Naive thymus-derived CD4-positive, alpha-beta T cell (primary cell): ENCODE measurements around the gene ADAT2. TPM values are rescaled to one million over a fixed set of nuclear protein-coding genes. Genes with fewer than 3 reads are reported as not detected.
A peak's percentile ranks its signal among the peaks of the same experiment; 100 is the strongest.
"Not testable (repeated sequence)": the region's sequence is repeated elsewhere in the genome, so short reads cannot be mapped to it uniquely, and the experiment has no call there.

Experiments used
- ATAC-seq: fragments of 150-1000 bp; cut with Tn5 transposase; 2 replicates; pipeline ENCODE4 v1.10.0; 2021; ENCODE audit warnings: mild to moderate bottlenecking, moderate library complexity
- CTCF ChIA-PET: fragments of 350-600 bp; sonication (Branson Sonifier 250); formaldehyde crosslinking; loops from one replicate; lab custom pipeline; 2021; ENCODE audit warnings: antibody characterized with exemption; lab: Charles Lee
- POLR2A ChIA-PET: fragments of 350-600 bp; sonication (Branson Sonifier 250); formaldehyde crosslinking; loops from one replicate; lab custom pipeline; 2021; ENCODE audit warnings: antibody characterized with exemption, inconsistent platforms; lab: Charles Lee
- DNase-seq, 9 donors: peaks; one replicate each; pipeline versions ENCODE4 v3.0.0 to v3.0.0-alpha.2; 2020 to 2022; ENCODE audit warnings: mixed read lengths in 1 of 9
- H3K27ac ChIP-seq: one replicate; pipeline ENCODE4 v1.7.0; 2013; ENCODE audit warnings: mild to moderate bottlenecking, low read depth, low read length, moderate library complexity
- H3K27me3 ChIP-seq, 2 donors: one replicate each; pipeline ENCODE4 v1.7.0; 2013; ENCODE audit warnings: low read length in 2 of 2, mild to moderate bottlenecking in 2 of 2, moderate library complexity in 2 of 2; ENCODE audit not compliant: control insufficient read depth in 2 of 2, insufficient read depth in 2 of 2
- H3K36me3 ChIP-seq, 3 experiments: 1 replicate in 2 of 3; 2 replicates in 1 of 3; pipeline ENCODE4 v1.7.0; 2013; ENCODE audit warnings: low read length in 3 of 3, mild to moderate bottlenecking in 3 of 3, moderate library complexity in 1 of 3; ENCODE audit not compliant: insufficient read depth in 3 of 3, control insufficient read depth in 2 of 3
- H3K4me1 ChIP-seq, 2 donors: one replicate each; pipeline ENCODE4 v1.7.0; 2013; ENCODE audit warnings: low read length in 2 of 2, mild to moderate bottlenecking in 2 of 2, moderate library complexity in 1 of 2; ENCODE audit not compliant: control insufficient read depth in 2 of 2, insufficient read depth in 2 of 2
- H3K4me3 ChIP-seq: 2 replicates; pipeline ENCODE4 v1.7.0; 2013; ENCODE audit warnings: mild to moderate bottlenecking, low read length
- H3K9me3 ChIP-seq, 3 experiments: 1 replicate in 2 of 3; 2 replicates in 1 of 3; pipeline ENCODE4 v1.7.0; 2013; ENCODE audit warnings: low read length in 3 of 3; ENCODE audit not compliant: control insufficient read depth in 2 of 3
- H3K27ac Mint-ChIP-seq, 9 donors: one replicate each; pipeline ENCODE4 v1.8.0; 2020 to 2022; ENCODE audit warnings: mixed read lengths in 9 of 9, mild to moderate bottlenecking in 8 of 9, moderate library complexity in 5 of 9, inconsistent platforms in 2 of 9
- H3K27me3 Mint-ChIP-seq, 5 donors: one replicate each; pipeline ENCODE4 v1.8.0; 2021 to 2022; ENCODE audit warnings: mixed read lengths in 5 of 5, mild to moderate bottlenecking in 1 of 5
- H3K36me3 Mint-ChIP-seq, 5 donors: one replicate each; pipeline ENCODE4 v1.8.0; 2020 to 2022; ENCODE audit warnings: mixed read lengths in 5 of 5, mild to moderate bottlenecking in 3 of 5, inconsistent platforms in 1 of 5
- H3K4me1 Mint-ChIP-seq, 7 donors: one replicate each; pipeline ENCODE4 v1.8.0; 2020 to 2022; ENCODE audit warnings: mixed read lengths in 7 of 7, mild to moderate bottlenecking in 3 of 7, inconsistent platforms in 1 of 7
- H3K4me3 Mint-ChIP-seq, 10 donors: one replicate each; pipeline ENCODE4 v1.8.0; 2020 to 2022; ENCODE audit warnings: mild to moderate bottlenecking in 10 of 10, mixed read lengths in 10 of 10, moderate library complexity in 6 of 10, inconsistent platforms in 2 of 10
- H3K9me3 Mint-ChIP-seq, 11 donors: one replicate each; pipeline ENCODE4 v1.8.0; 2020 to 2022; ENCODE audit warnings: mixed read lengths in 11 of 11, mild to moderate bottlenecking in 4 of 11, inconsistent platforms in 1 of 11, moderate library complexity in 1 of 11
- intact Hi-C, 2 donors: fragments of 100-400 bp; cut with micrococcal nuclease; formaldehyde crosslinking; loops; one replicate each; pipeline ENCODE4 v1.15.1; 2023
- polyA plus RNA-seq, 2 donors: library from polyadenylated mRNA; unstranded; fragments of 300-500 nt; fragmentation: Illumina TruSeq; gene quantifications; one replicate each; pipeline ENCODE4 v1.2.3, GENCODE V29; 2021
- total RNA-seq, 6 experiments: library from RNA in 5 of 6; stranded (reverse) in 5 of 6; gene quantifications; 1 replicate in 5 of 6; 2 replicates in 1 of 6; pipeline ENCODE4 v1.2.3 and lab custom pipeline; 2021 to 2026

Gene ADAT2
- total and polyA plus RNA-seq, 7 experiments from 2014 or later, result 1.2 to 25.8 (median 19.4) TPM

- Histone ChIP-seq H3K4me1 (no peaks in the 10 kb centered on the region), H3K36me3 (peaks cover 0 to 4% (median 0%) of the 10 kb centered on the region in 3 experiments), H3K9me3 (no peaks in the 10 kb centered on the region), H3K27me3 (no peaks in the 10 kb centered on the region), H3K4me3 (no peak overlapping the region), H3K27ac (no peak overlapping the region)
- Mint-ChIP-seq H3K4me1 (peaks cover 0 to 6% (median 0%) of the 10 kb centered on the region in 7 donors), H3K9me3 (no peaks in the 10 kb centered on the region), H3K27ac (peak overlapping the region in 1 of 9 donors; percentile 18), H3K36me3 (peaks cover 0 to 14% (median 6%) of the 10 kb centered on the region in 5 donors), H3K27me3 (no peaks in the 10 kb centered on the region), H3K4me3 (no peak overlapping the region)
- ATAC-seq, result no peak
- ChIA-PET CTCF (no interaction called here), POLR2A (no interaction called here)
- intact Hi-C loops, result no loop called here
- DNase-seq, result no peak
These were observed 35.5 kb upstream of the ADAT2 start for GRCh38 chr6:143485967-143486366.

GRCh38 chr6:143482593-143482992, 32.1 kb upstream of the ADAT2 start:
- POLR2A ChIA-PET, result interaction anchor here (0.8 kb wide), 1 partner anchor 353 kb away, joined by 5 read pairs; no protein-coding TSS in a partner anchor
- intact Hi-C loops, result no loop called here
- Histone ChIP-seq H3K27ac (no peak overlapping the region), H3K27me3 (no peaks in the 10 kb centered on the region), H3K36me3 (peaks cover 0 to 4% (median 4%) of the 10 kb centered on the region in 3 experiments), H3K9me3 (no peaks in the 10 kb centered on the region), H3K4me1 (no peaks in the 10 kb centered on the region), H3K4me3 (no peak overlapping the region)
- H3K9me3 Mint-ChIP-seq, result no peaks in the 10 kb centered on the region
- H3K27me3 Mint-ChIP-seq, result no peaks in the 10 kb centered on the region
- no peak overlapping the region for H3K4me3 Mint-ChIP-seq
- no peak overlapping the region for H3K27ac Mint-ChIP-seq
- CTCF ChIA-PET, result no interaction called here
- peaks cover 5 to 35% (median 12%) of the 10 kb centered on the region in 5 donors for H3K36me3 Mint-ChIP-seq
- no peak for ATAC-seq
- no peaks in the 10 kb centered on the region for H3K4me1 Mint-ChIP-seq
- DNase-seq, result no peak

- CTCF ChIA-PET, result no interaction called here
- Mint-ChIP-seq H3K4me1 (no peaks in the 10 kb centered on the region), H3K27ac (no peak overlapping the region), H3K36me3 (peaks cover 18 to 54% (median 37%) of the 10 kb centered on the region in 5 donors), H3K4me3 (no peak overlapping the region), H3K9me3 (no peaks in the 10 kb centered on the region), H3K27me3 (no peaks in the 10 kb centered on the region)
- Histone ChIP-seq H3K4me1 (no peaks in the 10 kb centered on the region), H3K9me3 (no peaks in the 10 kb centered on the region), H3K4me3 (no peak overlapping the region), H3K27ac (no peak overlapping the region), H3K36me3 (peaks cover 0 to 21% (median 3%) of the 10 kb centered on the region in 3 experiments), H3K27me3 (no peaks in the 10 kb centered on the region)
- POLR2A ChIA-PET, result no interaction called here
- intact Hi-C loops, result no loop called here
- no peak for ATAC-seq
- no peak for DNase-seq
These were observed 28.1 kb upstream of the ADAT2 start for GRCh38 chr6:143478479-143479062.

- intact Hi-C loops, result no loop called here
- Mint-ChIP-seq H3K9me3 (no peaks in the 10 kb centered on the region), H3K27ac (no peak overlapping the region), H3K4me3 (no peak overlapping the region), H3K27me3 (no peaks in the 10 kb centered on the region), H3K36me3 (peaks cover 22 to 74% (median 39%) of the 10 kb centered on the region in 5 donors), H3K4me1 (no peaks in the 10 kb centered on the region)
- H3K9me3 ChIP-seq, result no peaks in the 10 kb centered on the region
- H3K27me3 ChIP-seq, result no peaks in the 10 kb centered on the region
- H3K4me1 ChIP-seq, result no peaks in the 10 kb centered on the region
- DNase-seq (no peak), ATAC-seq (no peak)
- ChIA-PET CTCF (no interaction called here), POLR2A (no interaction called here)
- H3K4me3 ChIP-seq, result no peak overlapping the region
- no peak overlapping the region for H3K27ac ChIP-seq
- H3K36me3 ChIP-seq, result peaks cover 3 to 40% (median 8%) of the 10 kb centered on the region in 3 experiments
These were observed 26.1 kb upstream of the ADAT2 start for GRCh38 chr6:143476545-143476944.

- peaks cover 0 to 3% (median 0%) of the 10 kb centered on the region in 11 donors for H3K9me3 Mint-ChIP-seq
- peaks cover 0 to 5% (median 0%) of the 10 kb centered on the region in 7 donors for H3K4me1 Mint-ChIP-seq
These were observed 21.3 kb upstream of the ADAT2 start for GRCh38 chr6:143471822-143472221.

GRCh38 chr6:143468823-143469222, 18.3 kb upstream of the ADAT2 start:
- H3K27ac ChIP-seq, H3K4me3 Mint-ChIP-seq, H3K27ac Mint-ChIP-seq, H3K27me3 ChIP-seq, H3K4me3 ChIP-seq, H3K4me1 ChIP-seq, H3K27me3 Mint-ChIP-seq, ATAC-seq, H3K9me3 ChIP-seq, POLR2A ChIA-PET, H3K9me3 Mint-ChIP-seq, DNase-seq, CTCF ChIA-PET, intact Hi-C loops: not testable (repeated sequence)
- Mint-ChIP-seq H3K36me3 (peaks cover 10 to 62% (median 38%) of the 10 kb centered on the region in 5 donors), H3K4me1 (peaks cover 0 to 12% (median 3%) of the 10 kb centered on the region in 7 donors)
- peaks cover 4 to 24% (median 12%) of the 10 kb centered on the region in 3 experiments for H3K36me3 ChIP-seq

More at GRCh38 chr6:143471822-143472221, 21.3 kb upstream of the ADAT2 start:
- DNase-seq (no peak), ATAC-seq (no peak)
- POLR2A ChIA-PET, result no interaction called here
- no peaks in the 10 kb centered on the region for H3K4me1 ChIP-seq
- peaks cover 3 to 35% (median 12%) of the 10 kb centered on the region in 3 experiments for H3K36me3 ChIP-seq
- intact Hi-C loops, result no loop called here
- H3K27ac ChIP-seq, result no peak overlapping the region
- no peak overlapping the region for H3K4me3 ChIP-seq
- peaks cover 21 to 74% (median 53%) of the 10 kb centered on the region in 5 donors for H3K36me3 Mint-ChIP-seq
- H3K27me3 ChIP-seq, result no peaks in the 10 kb centered on the region
- no peak overlapping the region for H3K27ac Mint-ChIP-seq
- no peaks in the 10 kb centered on the region for H3K9me3 ChIP-seq
- H3K27me3 Mint-ChIP-seq, result no peaks in the 10 kb centered on the region
- H3K4me3 Mint-ChIP-seq, result no peak overlapping the region
- CTCF ChIA-PET, result no interaction called here

GRCh38 chr6:143468026-143468425, 17.5 kb upstream of the ADAT2 start:
- H3K36me3 ChIP-seq, result peaks cover 4 to 17% (median 6%) of the 10 kb centered on the region in 3 experiments
- no peak overlapping the region for H3K4me3 ChIP-seq
- peaks cover 0 to 3% (median 0%) of the 10 kb centered on the region in 11 donors for H3K9me3 Mint-ChIP-seq
- H3K27ac ChIP-seq, result no peak overlapping the region
- H3K9me3 ChIP-seq, result no peaks in the 10 kb centered on the region
- ATAC-seq, result no peak
- POLR2A ChIA-PET, result no interaction called here
- intact Hi-C loops, result no loop called here
- H3K27ac Mint-ChIP-seq, result no peak overlapping the region
- CTCF ChIA-PET, result no interaction called here
- no peaks in the 10 kb centered on the region for H3K27me3 Mint-ChIP-seq
- no peaks in the 10 kb centered on the region for H3K4me1 ChIP-seq
- no peaks in the 10 kb centered on the region for H3K27me3 ChIP-seq
- peaks cover 7 to 59% (median 38%) of the 10 kb centered on the region in 5 donors for H3K36me3 Mint-ChIP-seq
- H3K4me1 Mint-ChIP-seq, result peaks cover 0 to 13% (median 4%) of the 10 kb centered on the region in 7 donors
- DNase-seq, result no peak
- no peak overlapping the region for H3K4me3 Mint-ChIP-seq
